ENCODE data around the gene OR10G3. TPM values are rescaled to one million over a fixed set of nuclear protein-coding genes. Genes with fewer than 3 reads are reported as not detected.

Gene OR10G3
- total RNA-seq, 2 donors from 2014 or later = not detected

DNA sequence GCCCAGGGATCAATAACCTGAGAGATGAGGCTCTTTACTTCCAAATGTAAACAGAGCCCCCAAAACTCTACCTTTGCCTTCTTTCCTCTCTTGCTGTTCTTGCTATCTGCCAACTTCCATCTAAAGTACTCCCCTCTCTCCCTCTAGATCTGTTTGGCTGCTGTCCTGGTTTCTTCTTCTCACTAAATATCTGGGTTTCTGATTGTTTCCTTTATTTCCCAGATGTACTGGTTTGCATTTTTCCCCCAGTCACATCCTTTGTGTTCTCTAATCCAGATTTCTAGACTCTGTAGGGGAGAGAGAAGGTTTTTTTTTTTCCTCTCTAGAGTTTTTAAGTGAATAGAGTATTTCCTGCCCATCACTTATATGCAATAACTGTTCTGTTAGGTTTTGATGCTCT lies 46.6 kb downstream of the OR10G3 start:
- no peak overlapping the region for H3K27ac ChIP-seq
- H3K9me3 ChIP-seq = no peaks in the 10 kb centered on the region
- no peak overlapping the region for H3K4me3 ChIP-seq
- H3K27me3 ChIP-seq = peaks cover 3 to 15% of the 10 kb centered on the region in 2 donors
- DNase-seq (ENCODE audit: low spot score) = no peak
- TF ChIP-seq, protein P1, sequence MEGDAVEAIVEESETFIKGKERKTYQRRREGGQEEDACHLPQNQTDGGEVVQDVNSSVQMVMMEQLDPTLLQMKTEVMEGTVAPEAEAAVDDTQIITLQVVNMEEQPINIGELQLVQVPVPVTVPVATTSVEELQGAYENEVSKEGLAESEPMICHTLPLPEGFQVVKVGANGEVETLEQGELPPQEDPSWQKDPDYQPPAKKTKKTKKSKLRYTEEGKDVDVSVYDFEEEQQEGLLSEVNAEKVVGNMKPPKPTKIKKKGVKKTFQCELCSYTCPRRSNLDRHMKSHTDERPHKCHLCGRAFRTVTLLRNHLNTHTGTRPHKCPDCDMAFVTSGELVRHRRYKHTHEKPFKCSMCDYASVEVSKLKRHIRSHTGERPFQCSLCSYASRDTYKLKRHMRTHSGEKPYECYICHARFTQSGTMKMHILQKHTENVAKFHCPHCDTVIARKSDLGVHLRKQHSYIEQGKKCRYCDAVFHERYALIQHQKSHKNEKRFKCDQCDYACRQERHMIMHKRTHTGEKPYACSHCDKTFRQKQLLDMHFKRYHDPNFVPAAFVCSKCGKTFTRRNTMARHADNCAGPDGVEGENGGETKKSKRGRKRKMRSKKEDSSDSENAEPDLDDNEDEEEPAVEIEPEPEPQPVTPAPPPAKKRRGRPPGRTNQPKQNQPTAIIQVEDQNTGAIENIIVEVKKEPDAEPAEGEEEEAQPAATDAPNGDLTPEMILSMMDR (IDR thresholded peaks at IDR 0.05) = no peak
- peaks cover 0 to 10% of the 10 kb centered on the region in 2 donors for H3K4me1 ChIP-seq
- no peaks in the 10 kb centered on the region for H3K36me3 ChIP-seq

DNA sequence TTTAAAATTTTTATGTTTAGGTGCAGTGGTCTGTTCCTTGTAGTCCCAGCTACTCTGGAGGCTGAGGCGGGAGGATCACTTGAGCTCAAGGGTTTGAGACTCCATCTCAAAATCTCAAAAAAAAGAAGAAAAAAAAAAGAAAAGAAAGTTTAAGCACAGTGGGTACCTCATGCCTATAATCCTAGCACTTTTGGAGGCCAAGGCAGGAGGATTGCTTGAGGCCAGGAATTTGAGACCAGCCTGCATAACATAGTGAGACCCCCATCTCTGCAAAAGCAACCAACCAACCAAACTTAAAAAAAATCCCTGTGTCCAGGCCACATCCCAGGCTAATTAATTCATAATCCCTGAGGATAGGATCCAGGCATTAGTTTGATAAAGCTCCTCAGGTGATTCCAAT lies 50.4 kb downstream of the OR10G3 start:
- H3K4me1 ChIP-seq = peaks cover 0 to 14% of the 10 kb centered on the region in 2 donors
- TF ChIP-seq, protein P1 (IDR thresholded peaks at IDR 0.05) = no peak

DNA sequence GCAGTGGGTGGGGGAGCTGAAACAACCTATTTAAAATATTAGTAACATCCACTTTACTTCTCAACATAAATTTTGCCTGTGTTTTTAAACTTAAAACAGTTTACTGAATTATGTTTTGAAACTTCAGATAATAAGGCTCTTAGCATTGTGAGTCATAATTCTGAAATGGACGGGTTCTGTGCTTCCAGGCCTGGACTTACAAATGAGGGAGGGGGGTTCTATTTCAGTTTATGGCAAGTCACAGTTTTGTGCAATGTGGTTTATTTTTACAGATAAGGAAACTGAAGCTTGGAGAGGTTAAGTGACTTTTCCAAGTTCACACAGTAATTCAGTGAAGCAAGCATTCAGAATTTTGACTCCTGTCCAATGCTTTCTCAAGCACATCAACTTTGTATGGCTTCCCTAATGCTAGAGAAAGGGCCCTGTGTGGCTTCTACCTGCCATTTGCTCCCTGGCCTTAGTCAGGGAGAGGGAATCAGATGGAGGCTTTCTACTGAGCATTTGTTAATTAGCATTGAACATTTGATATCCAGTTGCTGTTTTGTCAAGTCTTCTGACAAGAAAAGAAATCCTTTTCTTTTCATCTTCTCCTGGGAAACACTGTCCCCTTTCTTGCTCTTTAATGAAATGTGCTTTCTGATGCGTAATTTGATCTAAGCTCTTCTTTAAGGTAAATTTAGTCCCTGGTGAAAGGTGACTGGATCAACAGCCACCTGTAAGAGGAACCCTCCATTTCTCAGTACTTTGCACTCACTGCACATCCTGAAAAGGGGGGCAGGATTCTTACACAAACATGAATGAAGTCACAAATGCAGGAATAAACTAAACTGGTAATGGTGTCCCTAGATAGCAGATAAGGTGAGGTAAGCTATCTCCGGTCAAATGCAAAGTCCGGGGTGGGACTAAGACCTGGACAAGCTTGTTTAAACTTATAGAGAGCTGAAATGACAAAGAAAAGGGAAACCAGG lies 51.2 kb downstream of the OR10G3 start:
- Histone ChIP-seq H3K27ac (no peak overlapping the region), H3K4me3 (no peak overlapping the region), H3K4me1 (peaks cover 0 to 14% of the 10 kb centered on the region in 2 donors), H3K36me3 (no peaks in the 10 kb centered on the region), H3K9me3 (no peaks in the 10 kb centered on the region), H3K27me3 (no peaks in the 10 kb centered on the region)
- TF ChIP-seq, protein P1 (IDR thresholded peaks at IDR 0.05) = no peak
- no peak for DNase-seq (ENCODE audit: low spot score)

More for the DNA sequence above, 50.4 kb downstream of the OR10G3 start:
- DNase-seq (ENCODE audit: low spot score) = no peak
- Histone ChIP-seq H3K4me3 (no peak overlapping the region), H3K27ac (no peak overlapping the region), H3K36me3 (no peaks in the 10 kb centered on the region), H3K9me3 (no peaks in the 10 kb centered on the region), H3K27me3 (no peaks in the 10 kb centered on the region)

DNA sequence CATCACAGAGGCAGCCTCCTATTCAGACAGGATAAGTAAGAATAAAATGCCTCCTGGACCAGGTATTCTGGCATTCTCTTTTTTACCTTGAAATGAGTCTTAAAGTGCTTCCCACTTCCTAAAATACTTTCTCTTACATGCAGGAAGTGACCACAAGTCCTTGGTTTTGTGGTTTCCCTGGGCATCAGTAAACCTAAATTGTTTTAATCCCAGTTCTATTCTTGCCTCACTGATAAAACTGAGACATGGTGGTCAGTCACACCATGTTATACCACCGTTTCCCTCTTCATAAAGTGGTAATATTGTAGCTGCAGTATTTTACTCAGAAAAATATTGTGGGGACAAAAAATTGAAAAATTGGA lies 52.6 kb downstream of the OR10G3 start:
- TF ChIP-seq, protein P1 (IDR thresholded peaks at IDR 0.05) = no peak
- no peaks in the 10 kb centered on the region for H3K27me3 ChIP-seq
- DNase-seq (ENCODE audit: low spot score) = no peak
- no peak overlapping the region for H3K27ac ChIP-seq
- H3K36me3 ChIP-seq = no peaks in the 10 kb centered on the region
- H3K4me1 ChIP-seq = peaks cover 0 to 14% of the 10 kb centered on the region in 2 donors
- H3K4me3 ChIP-seq = no peak overlapping the region
- H3K9me3 ChIP-seq = no peaks in the 10 kb centered on the region

DNA sequence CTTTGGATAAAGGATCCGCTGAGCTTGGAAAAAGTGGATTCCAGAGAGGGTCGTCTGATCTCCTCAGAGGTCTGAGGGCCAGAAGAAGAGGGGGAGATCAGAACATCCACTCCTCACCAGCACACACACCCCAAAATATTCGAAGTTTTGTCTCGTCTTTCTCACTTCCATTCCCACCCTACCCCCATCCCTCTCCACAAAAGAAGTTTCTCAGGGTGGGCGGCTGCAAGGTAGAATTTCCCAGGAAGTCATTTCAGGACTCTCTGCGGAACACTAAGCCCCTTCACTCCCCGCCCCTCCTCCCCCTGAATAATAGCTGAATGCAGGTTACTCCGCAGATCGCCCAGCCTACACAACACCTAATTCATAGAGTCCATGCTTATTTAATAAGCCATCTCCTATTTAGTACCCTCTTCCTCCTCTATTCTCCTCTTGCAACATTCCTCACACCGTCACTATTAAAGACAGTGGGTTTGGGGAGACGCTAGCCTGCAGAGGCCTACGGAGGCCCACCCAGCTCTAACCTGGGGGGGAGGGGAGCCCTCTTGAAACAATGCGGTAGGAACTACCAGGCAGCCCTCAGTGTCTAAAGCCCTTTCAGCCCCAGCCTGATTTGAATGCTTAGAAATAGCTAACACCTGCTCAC lies 53.1 kb downstream of the OR10G3 start:
- H3K36me3 ChIP-seq = no peaks in the 10 kb centered on the region
- no peak for DNase-seq (ENCODE audit: low spot score)
- H3K27ac ChIP-seq = peak overlapping the region; percentile 67 to 83
- TF ChIP-seq, protein P1 (IDR thresholded peaks at IDR 0.05) = no peak
- H3K9me3 ChIP-seq = no peaks in the 10 kb centered on the region
- peaks cover 0 to 14% of the 10 kb centered on the region in 2 donors for H3K4me1 ChIP-seq
- peak overlapping the region; percentile 86 to 89 for H3K4me3 ChIP-seq
- H3K27me3 ChIP-seq = no peaks in the 10 kb centered on the region
